GM12864 (cell line): ENCODE data around the gene TCERG1L.

Experiments used
- DNase-seq: peaks from one replicate; pipeline ENCODE4 v3.0.0-alpha.2; 2011; ENCODE audit warnings: low read depth
- H3K4me3 ChIP-seq: 2 replicates; pipeline ENCODE4 v1.5.1; 2011; ENCODE audit warnings: mild to moderate bottlenecking, low read depth, low read length, control low read depth
- TF ChIP-seq, protein P1 (sequence below): IDR thresholded peaks from 2 replicates; pipeline ENCODE4 v1.5.1; 2011; ENCODE audit warnings: low read depth, mild to moderate bottlenecking, moderate library complexity, low read length, control low read depth, inconsistent platforms; ENCODE audit errors: missing control alignments

The TCERG1L gene

DNA sequence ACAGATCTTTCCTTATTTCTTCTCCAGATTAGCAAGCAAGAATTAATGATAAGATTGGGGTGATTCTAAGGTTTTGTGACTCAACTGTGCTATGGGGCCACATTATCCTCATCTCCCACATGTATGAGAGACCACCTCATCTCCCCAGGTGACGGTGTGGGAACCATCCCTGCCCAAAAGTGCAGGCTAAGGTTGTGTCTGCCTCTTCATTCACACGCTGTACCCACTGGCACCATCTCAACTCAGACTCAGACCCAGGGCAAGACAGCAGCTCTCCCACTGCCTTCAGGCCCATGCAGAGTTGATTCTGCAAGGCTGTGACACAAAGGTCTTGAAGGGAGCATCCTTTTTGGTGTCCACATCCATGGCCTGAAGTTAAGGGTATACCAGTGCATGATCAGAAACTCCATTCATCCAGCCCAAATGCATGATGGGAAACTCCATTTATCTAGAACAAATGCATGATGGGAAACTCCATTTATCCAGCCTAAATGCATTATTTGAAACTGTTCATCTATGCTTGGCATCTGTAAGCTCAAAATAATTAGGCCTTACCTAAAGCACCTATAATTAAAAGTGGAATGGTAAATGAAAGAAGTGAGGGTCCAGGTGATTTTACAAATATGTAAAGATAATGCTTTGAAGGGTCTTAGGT, 99.4 kb downstream of the TCERG1L start:
- no peak for DNase-seq
- no peak overlapping the region for H3K4me3 ChIP-seq

DNA sequence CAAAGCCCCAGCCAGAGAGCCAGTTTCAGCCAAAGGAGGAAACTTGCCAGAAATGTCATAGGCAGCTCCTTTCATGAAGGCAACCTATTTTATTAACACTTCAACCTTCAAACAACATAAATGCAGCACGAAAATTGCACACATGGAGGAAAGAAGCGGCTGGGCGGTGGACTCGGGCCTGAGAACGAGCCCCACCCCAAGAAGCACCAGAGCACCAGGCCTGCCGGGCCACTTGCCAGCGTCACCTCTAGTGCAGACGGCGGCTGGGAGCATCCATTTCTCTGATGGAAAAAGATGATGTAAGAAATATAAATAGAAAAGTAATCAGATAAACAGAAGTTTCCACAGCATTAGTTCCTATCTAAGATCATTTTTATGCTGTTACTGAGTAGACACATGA, 100.0 kb downstream of the TCERG1L start:
- no peak overlapping the region for H3K4me3 ChIP-seq
- TF ChIP-seq, protein P1, sequence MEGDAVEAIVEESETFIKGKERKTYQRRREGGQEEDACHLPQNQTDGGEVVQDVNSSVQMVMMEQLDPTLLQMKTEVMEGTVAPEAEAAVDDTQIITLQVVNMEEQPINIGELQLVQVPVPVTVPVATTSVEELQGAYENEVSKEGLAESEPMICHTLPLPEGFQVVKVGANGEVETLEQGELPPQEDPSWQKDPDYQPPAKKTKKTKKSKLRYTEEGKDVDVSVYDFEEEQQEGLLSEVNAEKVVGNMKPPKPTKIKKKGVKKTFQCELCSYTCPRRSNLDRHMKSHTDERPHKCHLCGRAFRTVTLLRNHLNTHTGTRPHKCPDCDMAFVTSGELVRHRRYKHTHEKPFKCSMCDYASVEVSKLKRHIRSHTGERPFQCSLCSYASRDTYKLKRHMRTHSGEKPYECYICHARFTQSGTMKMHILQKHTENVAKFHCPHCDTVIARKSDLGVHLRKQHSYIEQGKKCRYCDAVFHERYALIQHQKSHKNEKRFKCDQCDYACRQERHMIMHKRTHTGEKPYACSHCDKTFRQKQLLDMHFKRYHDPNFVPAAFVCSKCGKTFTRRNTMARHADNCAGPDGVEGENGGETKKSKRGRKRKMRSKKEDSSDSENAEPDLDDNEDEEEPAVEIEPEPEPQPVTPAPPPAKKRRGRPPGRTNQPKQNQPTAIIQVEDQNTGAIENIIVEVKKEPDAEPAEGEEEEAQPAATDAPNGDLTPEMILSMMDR: no peak
- DNase-seq: no peak

More for the DNA sequence above, 99.4 kb downstream of the TCERG1L start:
- TF ChIP-seq, protein P1: no peak

DNA sequence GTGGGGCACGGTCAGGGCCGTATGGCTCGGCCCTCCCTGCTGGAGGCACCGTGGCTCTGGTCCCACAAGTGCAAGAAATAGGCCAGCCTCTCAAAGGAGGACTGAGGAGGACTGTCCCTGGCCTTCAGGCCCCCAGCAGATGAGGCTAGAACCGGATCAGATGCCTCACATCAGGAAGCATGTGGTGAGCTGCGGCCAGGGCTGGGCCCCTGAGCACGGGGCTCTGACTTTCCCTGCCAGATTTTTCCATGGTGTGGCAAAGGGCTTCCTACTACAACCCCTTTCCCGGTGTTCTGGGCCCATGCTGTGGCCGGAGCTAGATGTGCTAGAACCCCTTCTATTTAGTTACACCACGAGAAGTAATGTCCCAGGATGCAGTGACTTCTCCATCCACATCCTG, 100.4 kb downstream of the TCERG1L start:
- TF ChIP-seq, protein P1: no peak
- no peak overlapping the region for H3K4me3 ChIP-seq
- DNase-seq: no peak

DNA sequence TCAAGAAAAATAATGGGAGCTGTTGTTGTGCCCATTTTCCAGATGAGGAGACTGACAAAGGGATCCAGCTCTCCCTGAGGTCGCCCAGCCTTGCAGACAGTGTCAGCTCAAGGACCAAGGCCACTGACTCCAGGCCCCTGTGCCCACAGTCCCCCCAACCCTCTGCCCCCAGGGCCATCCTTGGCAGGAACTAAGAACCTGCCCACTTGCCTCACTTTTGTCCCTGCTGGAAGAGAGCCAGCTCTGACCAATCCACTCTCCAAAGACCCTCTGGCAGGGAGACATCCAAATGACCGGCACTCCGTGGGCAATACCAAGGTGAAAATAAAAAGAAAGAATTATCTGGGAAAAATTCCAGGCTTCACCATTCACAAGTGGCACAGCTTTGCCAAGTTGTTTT, 101.3 kb downstream of the TCERG1L start:
- TF ChIP-seq, protein P1: no peak
- H3K4me3 ChIP-seq: no peak overlapping the region

DNA sequence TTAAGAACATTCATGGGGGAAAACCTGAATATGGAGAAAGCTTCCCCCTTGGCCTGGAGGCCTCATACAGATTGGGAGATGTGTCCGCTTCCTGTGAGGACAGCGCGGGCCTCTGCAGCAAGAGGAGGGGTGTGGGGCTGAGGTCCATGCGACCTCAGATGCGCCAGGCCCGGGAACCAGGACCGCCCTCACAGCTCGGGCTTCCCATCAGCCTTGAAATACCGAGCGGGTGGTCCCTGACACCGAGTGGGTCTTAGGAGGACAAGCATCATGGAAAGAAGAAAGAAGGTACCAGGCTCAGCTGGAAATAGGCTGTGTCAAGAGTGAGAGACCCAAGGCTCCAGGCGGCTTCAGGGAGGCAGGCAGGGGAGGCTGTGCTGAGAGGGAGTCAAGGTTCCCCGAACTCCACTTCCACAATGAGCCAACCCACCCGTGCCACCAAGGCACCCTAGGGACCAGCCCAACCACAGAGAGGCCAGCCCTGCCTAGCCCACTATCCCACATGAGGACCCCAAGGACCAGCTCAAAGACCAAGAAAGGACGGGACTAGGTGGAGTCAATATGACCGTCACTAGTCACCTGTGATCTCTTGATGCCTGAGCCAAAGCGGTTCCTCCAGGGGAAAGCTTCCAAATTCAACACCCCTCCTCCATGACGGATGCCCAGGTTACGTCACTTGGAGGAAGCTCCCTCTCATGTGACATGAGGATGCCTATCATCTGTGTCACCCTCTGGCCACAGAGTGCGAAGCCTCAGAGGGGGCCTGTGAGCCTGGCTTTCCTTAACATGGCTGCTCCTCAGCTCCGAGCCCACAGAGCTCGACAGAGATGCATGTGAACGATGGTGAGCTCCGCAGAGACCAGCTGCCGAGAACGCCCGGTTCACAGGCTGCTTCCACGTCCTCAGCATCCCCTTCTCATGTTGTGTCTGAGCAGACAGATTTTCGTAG, 103.7 kb downstream of the TCERG1L start:
- no peak overlapping the region for H3K4me3 ChIP-seq
- no peak for DNase-seq
- TF ChIP-seq, protein P1: no peak

More for the DNA sequence above, 101.3 kb downstream of the TCERG1L start:
- DNase-seq: no peak

DNA sequence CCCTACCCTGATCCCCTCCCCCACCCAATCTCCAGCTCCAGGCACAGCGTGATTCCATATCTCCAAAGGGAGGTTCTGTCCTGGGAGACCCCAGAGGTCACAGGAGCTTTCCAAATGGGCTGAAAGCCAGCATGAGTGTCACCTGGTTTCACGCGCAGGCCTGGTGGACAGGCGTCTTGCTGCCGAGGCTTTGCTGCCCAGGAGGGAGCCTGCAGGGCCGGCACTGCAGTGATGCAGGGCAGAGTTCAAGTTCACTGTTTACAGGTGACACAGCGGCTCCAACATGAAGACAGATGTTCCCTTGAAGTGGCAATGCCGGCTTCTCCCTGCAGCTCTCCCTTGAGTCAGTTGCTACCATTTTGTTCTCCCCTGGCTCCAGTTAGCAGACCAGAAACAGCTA, 104.3 kb downstream of the TCERG1L start:
- no peak for DNase-seq
- H3K4me3 ChIP-seq: no peak overlapping the region
- TF ChIP-seq, protein P1: no peak
